Astrocyte (in vitro differentiated cells and primary cell): ENCODE measurements around the gene FTO.

Source experiments
- CTCF ChIP-seq: IDR thresholded peaks from 2 replicates; pipeline ENCODE4 v1.5.1; 2011; ENCODE audit warnings: low read depth, mild to moderate bottlenecking, inconsistent platforms, low read length, moderate library complexity; ENCODE audit not compliant: insufficient read depth
- EZH2 ChIP-seq: IDR thresholded peaks from 2 replicates; pipeline ENCODE4 v1.6.1; 2012; ENCODE audit warnings: mild to moderate bottlenecking, low read length, inconsistent platforms; ENCODE audit not compliant: insufficient read depth

- TF ChIP-seq CTCF: no peak
- no peak for TF ChIP-seq EZH2
Observed at GRCh38 chr16:54055191-54055590, 351.2 kb downstream of the FTO start.
